Measurements from ENCODE around the gene TRAPPC2.

DNA sequence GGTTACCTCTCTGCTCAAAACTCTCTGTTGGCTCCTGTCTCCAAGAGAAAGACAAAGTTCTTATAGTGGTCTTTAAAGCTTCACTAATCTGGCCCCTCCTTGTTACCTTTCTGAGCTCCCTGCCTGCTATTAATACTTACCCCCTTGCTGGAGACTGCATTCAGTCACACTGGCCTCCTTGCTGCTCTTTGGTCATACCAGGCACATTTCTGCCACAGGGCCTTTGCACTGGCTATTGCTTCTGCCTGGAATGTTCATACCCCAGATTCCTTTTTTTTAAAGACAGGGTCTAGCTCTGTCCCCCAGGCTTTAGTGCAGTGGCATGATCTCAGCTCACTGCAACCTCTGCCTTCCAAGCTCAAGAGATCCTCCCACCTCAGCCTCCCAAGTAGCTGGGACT lies 61.4 kb downstream of the TRAPPC2 start:
- TF ChIP-seq POLR2AphosphoS5 (IDR thresholded peaks at IDR 0.05; ENCODE audit: borderline replicate concordance, low read depth, low read length) (no peak), FOXP2 (optimal IDR thresholded peaks at IDR 0.05; ENCODE audit: control extremely low read depth, extremely low read length, insufficient read depth) (no peak)

Data from SK-N-MC (cell line).